Fibroblast of the aortic adventitia (primary cell): Measurements from ENCODE around the gene TOMM34. TPM values are rescaled to one million over a fixed set of nuclear protein-coding genes. Genes with fewer than 3 reads are reported as not detected.

Source experiments
- DNase-seq: peaks from one replicate; pipeline ENCODE4 v3.0.0-alpha.2; 2010; ENCODE audit warnings: low read depth
- H3K4me3 ChIP-seq: 2 replicates; pipeline ENCODE4 v1.5.1; 2011; ENCODE audit warnings: low read depth, mild to moderate bottlenecking, control low read depth, low read length, moderate library complexity
- total RNA-seq: library from RNA; depleted of rRNA; stranded (reverse); fragments of >200 nt; gene quantifications from 2 replicates; pipeline ENCODE4 v1.2.3, GENCODE V29; 2012; ENCODE audit warnings: low replicate concordance
- TF ChIP-seq, protein P1 (sequence below): IDR thresholded peaks from 2 replicates; pipeline ENCODE4 v1.5.1; 2011; ENCODE audit warnings: mild to moderate bottlenecking, low read length, control low read depth, inconsistent platforms; ENCODE audit not compliant: insufficient read depth

TOMM34 gene
- total RNA-seq, 1 donor, result 29.3 TPM

GRCh38 chr20:44958276-44958675 lies 1.9 kb downstream of the TOMM34 start:
- no peak for DNase-seq
- H3K4me3 ChIP-seq, result no peak overlapping the region
- TF ChIP-seq, protein P1, sequence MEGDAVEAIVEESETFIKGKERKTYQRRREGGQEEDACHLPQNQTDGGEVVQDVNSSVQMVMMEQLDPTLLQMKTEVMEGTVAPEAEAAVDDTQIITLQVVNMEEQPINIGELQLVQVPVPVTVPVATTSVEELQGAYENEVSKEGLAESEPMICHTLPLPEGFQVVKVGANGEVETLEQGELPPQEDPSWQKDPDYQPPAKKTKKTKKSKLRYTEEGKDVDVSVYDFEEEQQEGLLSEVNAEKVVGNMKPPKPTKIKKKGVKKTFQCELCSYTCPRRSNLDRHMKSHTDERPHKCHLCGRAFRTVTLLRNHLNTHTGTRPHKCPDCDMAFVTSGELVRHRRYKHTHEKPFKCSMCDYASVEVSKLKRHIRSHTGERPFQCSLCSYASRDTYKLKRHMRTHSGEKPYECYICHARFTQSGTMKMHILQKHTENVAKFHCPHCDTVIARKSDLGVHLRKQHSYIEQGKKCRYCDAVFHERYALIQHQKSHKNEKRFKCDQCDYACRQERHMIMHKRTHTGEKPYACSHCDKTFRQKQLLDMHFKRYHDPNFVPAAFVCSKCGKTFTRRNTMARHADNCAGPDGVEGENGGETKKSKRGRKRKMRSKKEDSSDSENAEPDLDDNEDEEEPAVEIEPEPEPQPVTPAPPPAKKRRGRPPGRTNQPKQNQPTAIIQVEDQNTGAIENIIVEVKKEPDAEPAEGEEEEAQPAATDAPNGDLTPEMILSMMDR, result no peak

- H3K4me3 ChIP-seq, result no peak overlapping the region
- no peak for DNase-seq
- TF ChIP-seq, protein P1, result no peak
Measured at GRCh38 chr20:44956410-44956809, 3.8 kb downstream of the TOMM34 start.

GRCh38 chr20:44955270-44955669 lies 4.9 kb downstream of the TOMM34 start:
- DNase-seq, result no peak
- TF ChIP-seq, protein P1, result no peak
- H3K4me3 ChIP-seq, result no peak overlapping the region

DNA sequence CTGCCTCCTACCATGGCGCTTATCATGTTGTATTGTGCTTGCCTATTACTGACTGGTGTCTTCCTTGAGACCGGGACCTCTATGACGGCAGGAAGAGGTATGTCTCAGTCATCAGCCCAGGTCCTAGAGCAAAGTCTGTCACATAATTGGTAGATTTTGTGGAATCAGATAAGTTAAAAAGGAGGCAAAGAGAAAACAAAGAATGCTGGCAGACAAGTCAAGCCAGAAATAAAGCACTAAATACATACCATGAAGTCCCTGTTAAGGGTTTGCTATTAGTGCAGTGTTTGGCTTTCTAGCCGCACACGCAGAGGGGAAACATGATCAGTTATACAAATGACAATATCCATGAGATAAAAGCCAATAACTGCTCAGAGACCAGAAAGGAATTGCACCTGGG lies 6.0 kb downstream of the TOMM34 start:
- DNase-seq, result no peak
- H3K4me3 ChIP-seq, result no peak overlapping the region
- TF ChIP-seq, protein P1, result no peak

GRCh38 chr20:44952731-44953130 lies 7.5 kb downstream of the TOMM34 start:
- TF ChIP-seq, protein P1, result no peak
- no peak overlapping the region for H3K4me3 ChIP-seq
- no peak for DNase-seq

- no peak for DNase-seq
- TF ChIP-seq, protein P1, result no peak
- no peak overlapping the region for H3K4me3 ChIP-seq
Measured at GRCh38 chr20:44950368-44950767, 9.8 kb downstream of the TOMM34 start.

DNA sequence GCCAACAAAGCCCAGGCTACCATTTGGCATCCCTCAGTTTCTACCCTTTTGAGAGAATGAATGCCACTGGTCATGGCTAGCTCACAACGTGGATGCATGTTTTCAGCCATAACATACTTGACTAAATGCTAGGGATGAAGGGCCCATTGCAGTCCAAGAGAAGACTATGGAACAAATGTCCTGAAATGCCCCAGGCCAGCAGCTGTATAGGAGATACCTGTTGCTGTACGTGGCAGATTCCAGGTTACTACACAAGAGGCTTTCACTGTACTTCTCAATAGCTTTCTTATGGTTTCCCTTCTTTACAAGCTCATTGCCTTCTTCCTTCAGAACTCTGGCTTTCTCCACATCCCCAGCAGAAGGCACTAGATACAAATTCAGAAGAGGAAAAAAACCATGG lies 11.7 kb downstream of the TOMM34 start:
- DNase-seq, result no peak
- H3K4me3 ChIP-seq, result no peak overlapping the region
- TF ChIP-seq, protein P1, result no peak
